GM13977 (cell line): ENCODE measurements around the gene MBTPS1.

Experiments
- DNase-seq: peaks from one replicate; pipeline ENCODE4 v3.0.0; 2012; ENCODE audit warnings: low spot score
- CTCF ChIP-seq: IDR thresholded peaks from 2 replicates; pipeline ENCODE4 v1.5.1; 2012; ENCODE audit warnings: mild to moderate bottlenecking, control low read depth; ENCODE audit not compliant: insufficient read depth; ENCODE audit errors: extremely low read depth, missing control alignments
- in situ Hi-C: fragments of 300-500 bp; cut with MboI; formaldehyde crosslinking; loops from one replicate; pipeline ENCODE4 v1.12.0; 2022; ENCODE audit warnings: low sequenced_read_pairs, low pct_unique_long_range_greater_than_20kb, mixed read lengths, inconsistent platforms; ENCODE audit not compliant: unreplicated experiment

MBTPS1 gene

GRCh38 chr16:84110527-84110926, 6.2 kb downstream of the MBTPS1 start:
- in situ Hi-C loops = no loop called here
- TF ChIP-seq CTCF = no peak
- DNase-seq = no peak

DNA sequence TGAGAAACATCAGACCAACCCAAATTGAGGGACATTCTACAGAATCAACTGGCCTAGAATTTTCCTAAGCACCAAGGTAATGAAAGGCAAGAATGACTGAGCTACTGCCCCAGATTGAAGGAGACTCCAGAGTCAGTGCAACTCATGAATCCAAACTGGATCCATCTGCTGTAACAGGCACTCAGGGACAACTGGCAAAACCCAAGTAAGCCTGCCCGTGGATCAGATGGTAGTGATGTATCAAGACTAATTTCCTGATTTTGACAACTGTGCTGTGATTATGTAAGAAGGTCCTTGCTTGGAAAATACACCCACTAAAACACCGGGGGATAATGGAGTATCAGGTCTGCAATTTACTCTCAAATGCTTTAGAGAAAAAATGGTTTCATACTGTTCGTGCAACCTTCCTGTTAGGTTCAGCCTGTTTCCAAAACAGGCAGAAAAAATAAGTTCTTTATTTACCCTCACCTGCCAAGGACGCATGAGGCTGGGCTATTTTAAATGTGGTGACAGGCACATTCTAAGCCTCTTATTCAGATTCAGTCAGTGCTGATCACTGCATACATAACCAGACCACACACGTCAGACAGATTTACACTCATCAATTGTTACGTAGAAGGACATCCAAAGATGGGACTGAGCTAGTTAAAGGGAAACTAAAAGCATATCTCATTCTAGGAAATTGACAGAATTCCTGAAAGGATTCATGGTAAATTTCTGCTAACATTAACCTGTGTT, 7.0 kb downstream of the MBTPS1 start:
- in situ Hi-C loops = no loop called here
- TF ChIP-seq CTCF = no peak
- no peak for DNase-seq

- in situ Hi-C loops = no loop called here
- DNase-seq = no peak
- TF ChIP-seq CTCF = no peak
These were observed 8.8 kb downstream of the MBTPS1 start for GRCh38 chr16:84107921-84108320.

DNA sequence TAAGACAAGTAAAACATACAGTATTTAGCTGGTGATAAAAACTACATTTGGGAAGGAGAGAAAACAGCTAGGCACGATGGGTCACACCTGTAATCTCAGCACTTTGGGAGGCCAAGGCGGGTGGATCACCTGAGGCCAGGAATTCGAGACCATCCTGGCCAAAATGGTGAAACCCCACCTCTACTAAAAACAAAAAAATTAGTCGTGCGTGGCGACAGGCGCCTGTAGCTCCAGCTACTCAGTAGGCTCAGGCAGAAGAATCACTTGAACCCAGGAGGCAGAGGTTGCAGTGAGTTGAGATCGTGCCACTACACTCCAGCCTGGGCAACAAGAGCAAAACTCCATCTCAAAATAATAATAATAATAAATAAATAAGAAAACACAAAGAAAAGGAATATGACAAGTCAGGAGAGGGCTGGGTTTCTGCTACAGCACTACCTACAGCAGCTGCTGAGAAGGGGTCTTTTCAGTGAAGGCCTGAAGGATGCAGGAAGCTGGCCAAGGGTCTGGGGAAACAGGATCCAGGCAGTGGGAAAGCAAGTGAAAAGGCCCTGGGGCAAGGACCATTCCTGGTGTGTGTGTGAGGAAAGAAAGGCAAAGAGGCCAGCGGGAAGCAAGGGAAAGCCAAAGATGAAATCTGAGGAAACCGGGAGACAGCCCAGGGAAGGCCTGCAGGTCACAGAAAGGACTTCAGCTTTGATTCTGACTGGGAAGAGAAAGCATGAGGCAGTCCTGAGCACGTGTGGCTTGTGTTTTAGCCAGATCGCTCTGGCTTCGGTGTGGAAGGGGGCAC, 10.6 kb downstream of the MBTPS1 start:
- in situ Hi-C loops = no loop called here
- TF ChIP-seq CTCF = no peak
- no peak for DNase-seq

DNA sequence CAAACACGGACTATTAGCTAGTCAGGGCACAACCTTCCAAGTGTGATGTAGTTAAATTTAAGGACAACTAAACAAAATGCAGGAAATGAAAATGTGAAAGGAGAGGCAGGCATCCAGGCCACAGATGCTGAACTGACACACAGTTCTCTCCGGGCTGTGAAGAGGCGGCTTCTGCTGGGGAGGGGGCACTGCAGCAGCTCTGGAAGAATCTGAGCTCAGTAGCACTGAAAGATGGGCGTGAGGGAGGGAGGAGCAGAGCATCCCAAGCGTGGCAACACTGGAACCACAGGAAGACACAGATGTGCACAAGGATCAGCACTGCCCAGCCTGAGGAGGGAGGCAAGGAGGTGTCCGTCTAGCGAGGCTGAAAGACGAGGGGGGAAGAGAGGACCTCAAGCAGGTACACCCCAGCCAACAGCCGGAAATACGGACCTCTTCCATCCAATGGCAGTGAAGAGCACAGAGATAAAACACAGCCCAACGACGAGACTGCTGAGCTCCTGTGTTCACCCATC, 11.4 kb downstream of the MBTPS1 start:
- TF ChIP-seq CTCF = no peak
- DNase-seq = no peak
- in situ Hi-C loops = no loop called here

- no peak for TF ChIP-seq CTCF
- in situ Hi-C loops = no loop called here
- DNase-seq = no peak
These were observed 12.5 kb downstream of the MBTPS1 start for GRCh38 chr16:84104231-84104630.
